Measurements from ENCODE around the gene USP6. TPM values are rescaled to one million over a fixed set of nuclear protein-coding genes. Genes with fewer than 3 reads are reported as not detected.

USP6 gene
- total and polyA plus RNA-seq, 2 of the 4 experiments (the other 2 are of a cell fraction), result 0.02 TPM; not detected in 1

GRCh38 chr17:5078106-5079028 lies 37.5 kb upstream of the USP6 start, which contains the start of gene ZFP3:
ZFP3 (plus strand) TSS chr17:5078467; CDS start chr17:5091505, 13,038 bp downstream.
- peak within 1 kb of the TSS; percentile 98 for H2AFZ ChIP-seq (replicated peaks; ENCODE audit: low read length, poor library complexity)

More at GRCh38 chr17:5078106-5079028, 37.5 kb upstream of the USP6 start, which contains the start of gene ZFP3:
- peak within 1 kb of the TSS; percentile 74 for H3K4ac ChIP-seq (ENCODE audit: low read depth, low read length)
- dilution Hi-C loops (cut with HindIII; ENCODE audit: low sequenced_read_pairs, unreplicated experiment) (no loop called here), intact Hi-C loops (cut with micrococcal nuclease) (no loop called here), in situ Hi-C loops (cut with MboI; ENCODE audit: low sequenced_read_pairs) (no loop called here)
- peak within 1 kb of the TSS; percentile 62 for H3K9ac ChIP-seq (ENCODE audit: low read depth, low read length)
- H3K14ac ChIP-seq (replicated peaks; ENCODE audit: low read depth, low read length), result peak within 1 kb of the TSS; percentile 40
- ChIA-PET CTCF (no interaction called here), POLR2A (ENCODE audit: unreplicated experiment) (no interaction called here)
- no peak within 1 kb of the TSS for H2BK15ac ChIP-seq (ENCODE audit: low read depth, low read length)
- H4K5ac ChIP-seq (ENCODE audit: low read depth, low read length), result peak within 1 kb of the TSS; percentile 85
- peak within 1 kb of the TSS; percentile 92 to 95 for H4K8ac ChIP-seq (ENCODE audit: low read depth in 2 of 2, low read length in 2 of 2)
- no peak within 1 kb of the TSS; the same call in 1 of the 2 replicates for H3K27ac ChIP-seq (ENCODE audit: insufficient read depth, low read length)
- no peak within 1 kb of the TSS for H2BK120ac ChIP-seq (ENCODE audit: low read depth, low read length)
- H3K9me3 ChIP-seq (ENCODE audit: control insufficient read depth, insufficient read depth, low read length), result peaks cover 10% of the 10 kb centered on the region; the same call in 1 of the 2 replicates
- H3K4me2 ChIP-seq (ENCODE audit: low read depth, low read length), result peak within 1 kb of the TSS; percentile 63
- WGBS, 2 experiments (ENCODE audit: extremely low coverage in 2 of 2, insufficient read length in 1 of 2), result 3% methylated on average over 36 of the region's 75 CpGs; no CpG with 5 or more reads in 1 of the 2 experiments
- no peak for TF ChIP-seq ELK1 (IDR thresholded peaks at IDR 0.05; ENCODE audit: borderline replicate concordance, low read depth, low read length)
- TF ChIP-seq, protein P1, sequence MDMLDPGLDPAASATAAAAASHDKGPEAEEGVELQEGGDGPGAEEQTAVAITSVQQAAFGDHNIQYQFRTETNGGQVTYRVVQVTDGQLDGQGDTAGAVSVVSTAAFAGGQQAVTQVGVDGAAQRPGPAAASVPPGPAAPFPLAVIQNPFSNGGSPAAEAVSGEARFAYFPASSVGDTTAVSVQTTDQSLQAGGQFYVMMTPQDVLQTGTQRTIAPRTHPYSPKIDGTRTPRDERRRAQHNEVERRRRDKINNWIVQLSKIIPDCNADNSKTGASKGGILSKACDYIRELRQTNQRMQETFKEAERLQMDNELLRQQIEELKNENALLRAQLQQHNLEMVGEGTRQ (IDR thresholded peaks at IDR 0.05; ENCODE audit: low read depth, low read length), result 0 out of 2 replicates have a peak, but pooled peaks have one; percentile 23
- H3K4me1 ChIP-seq (ENCODE audit: control insufficient read depth, insufficient read depth, low read length), result no peaks in the 10 kb centered on the region
- 0 out of 2 replicates have a peak, but pooled peaks cover 1% of the 10 kb centered on the region for H3K36me3 ChIP-seq (ENCODE audit: control insufficient read depth, insufficient read depth, low read length)
- H3K23ac ChIP-seq (ENCODE audit: low read depth, low read length), result 0 out of 2 replicates have a peak within 1 kb of the TSS, but pooled peaks have one; percentile 39
- H2BK5ac ChIP-seq (ENCODE audit: low read depth, low read length, poor library complexity, severe bottlenecking), result no peak within 1 kb of the TSS
- peak; percentile 90 for ATAC-seq (ENCODE audit: low read depth)
- no peaks in the 10 kb centered on the region for H3K9me1 ChIP-seq (ENCODE audit: insufficient read depth, low read length)
- H2AK9ac ChIP-seq (replicated peaks; ENCODE audit: low read depth, low read length, poor library complexity), result peak within 1 kb of the TSS; percentile 71
- peak within 1 kb of the TSS; percentile 2; the same call in 1 of the 2 replicates for H2AK5ac ChIP-seq (ENCODE audit: low read depth, low read length)
- no peak within 1 kb of the TSS for H2BK20ac ChIP-seq (ENCODE audit: low read depth, low read length)
- no peaks in the 10 kb centered on the region for H4K20me1 ChIP-seq (ENCODE audit: insufficient read depth, low read length)
- no peak within 1 kb of the TSS for H3K18ac ChIP-seq (ENCODE audit: low read depth, low read length)
- peak; percentile 68 for DNase-seq
- H4K91ac ChIP-seq (ENCODE audit: insufficient read depth, low read depth, low read length), result no peak within 1 kb of the TSS
- no peaks in the 10 kb centered on the region for H3K27me3 ChIP-seq (ENCODE audit: control insufficient read depth, insufficient read depth, low read length)
- H3K4me3 ChIP-seq (ENCODE audit: insufficient read depth, low read depth, low read length), result peak within 1 kb of the TSS; percentile 66
- H3K79me1 ChIP-seq (ENCODE audit: low read depth in 1 of 2, low read length in 2 of 2), result peaks cover 0 to 8% of the 10 kb centered on the region in 2 experiments; a peak in 3 of 4 replicates
- H3K56ac ChIP-seq (ENCODE audit: extremely low read depth, insufficient read depth, low read length), result no peak within 1 kb of the TSS
- no TSS peak for BruUV-seq (replicated peaks)

Data from IMR-90 (cell line).